ENCODE data around the gene CTR9. TPM values are rescaled to one million over a fixed set of nuclear protein-coding genes. Genes with fewer than 3 reads are reported as not detected.

CTR9 gene
- total and polyA plus RNA-seq, 2 of the 13 experiments (the other 11 are each of a cell fraction or from before 2014, with no cell fraction given) = 6.6 to 22.1 TPM

DNA sequence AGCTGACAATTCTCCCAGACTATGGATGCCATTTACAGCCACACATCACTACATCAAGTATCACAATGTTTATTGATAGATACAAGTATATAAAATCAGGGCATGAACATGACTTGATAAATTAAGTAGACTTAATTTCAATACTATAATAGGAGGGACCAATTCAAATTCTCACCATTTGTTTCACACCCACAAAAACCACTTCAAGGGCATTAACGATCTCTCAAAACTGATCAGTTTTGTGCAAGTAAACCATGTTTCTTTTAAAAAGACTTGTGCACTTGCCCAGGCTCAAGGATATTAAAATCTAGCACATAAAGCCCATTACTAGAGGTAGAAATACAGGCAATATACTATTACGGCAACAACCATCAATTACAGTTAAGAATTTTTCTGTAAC lies 46.0 kb downstream of the CTR9 start:
- no TSS peak for BruUV-seq (replicated peaks)
- H3K9me3 ChIP-seq (ENCODE audit: low read length) = no peaks in the 10 kb centered on the region
- H3K4me3 ChIP-seq (replicated peaks in 1 of 3; ENCODE audit: insufficient read depth in 1 of 3, low read depth in 2 of 3, low read length in 3 of 3) = no peak overlapping the region
- H3K4me1 ChIP-seq (ENCODE audit: insufficient read depth, low read length) = peaks cover 9% of the 10 kb centered on the region; the same call in 1 of the 2 replicates
- intact Hi-C loops (cut with micrococcal nuclease; ENCODE audit: unreplicated experiment) = no loop called here
- TF ChIP-seq KAT8 (CRISPR knock-in tag; IDR thresholded peaks at IDR 0.05) = no peak
- TF ChIP-seq POLR2A (IDR thresholded peaks at IDR 0.05; ENCODE audit: insufficient read depth in 1 of 2, low read depth in 2 of 2, low read length in 2 of 2) = peak in 1 of 2 experiments; percentile 37; a peak in 1 of 4 replicates
- no peak for TF ChIP-seq NFRKB (IDR thresholded peaks at IDR 0.05)
- H3K79me2 ChIP-seq (ENCODE audit: insufficient read depth, low read length) = no peaks in the 10 kb centered on the region
- in situ Hi-C loops (cut with HindIII; ENCODE audit: extremely low pct_ligation_motif_present, low pct_unique_long_range_greater_than_20kb) = no loop called here
- WGBS (ENCODE audit: low lambda C conversion rate) = 100% methylated on average over 2 of the region's 2 CpGs
- CTCF ChIA-PET (ENCODE audit: low intra/inter-chr PET ratio, low total read pairs) = no interaction called here
- no peak overlapping the region for H3K4me2 ChIP-seq (ENCODE audit: low read depth, low read length)
- no peak overlapping the region for H2AFZ ChIP-seq (ENCODE audit: low read length)
- H3K36me3 ChIP-seq (replicated peaks in 1 of 2; ENCODE audit: control insufficient read depth in 1 of 2, insufficient read depth in 2 of 2, low read length in 2 of 2) = peaks cover 16 to 56% of the 10 kb centered on the region in 2 experiments
- H3K27ac ChIP-seq (ENCODE audit: extremely low read length, insufficient read depth, low read length) = no peak overlapping the region
- no peak for ATAC-seq
- DNase-seq (ENCODE audit: low spot score) = no peak
- peaks cover 0 to under 1% of the 10 kb centered on the region in 2 experiments; a peak in 2 of 5 replicates for H3K27me3 ChIP-seq (ENCODE audit: control insufficient read depth in 1 of 2, insufficient read depth in 2 of 2, low read length in 2 of 2)
- H4K20me1 ChIP-seq (ENCODE audit: insufficient read depth, low read length) = peaks cover 14% of the 10 kb centered on the region; the same call in 1 of the 2 replicates
- FAIRE-seq = no peak
- H3K9ac ChIP-seq (ENCODE audit: insufficient read depth, low read depth, low read length) = no peak overlapping the region
- POLR2A ChIA-PET = interaction anchor here (1.5 to 6.6 kb wide), 3 partner anchors 8 to 61 kb away, joined by 4 to 104 read pairs (median 13); partner anchors contain the start of genes EIF4G2 and ZBED5

DNA sequence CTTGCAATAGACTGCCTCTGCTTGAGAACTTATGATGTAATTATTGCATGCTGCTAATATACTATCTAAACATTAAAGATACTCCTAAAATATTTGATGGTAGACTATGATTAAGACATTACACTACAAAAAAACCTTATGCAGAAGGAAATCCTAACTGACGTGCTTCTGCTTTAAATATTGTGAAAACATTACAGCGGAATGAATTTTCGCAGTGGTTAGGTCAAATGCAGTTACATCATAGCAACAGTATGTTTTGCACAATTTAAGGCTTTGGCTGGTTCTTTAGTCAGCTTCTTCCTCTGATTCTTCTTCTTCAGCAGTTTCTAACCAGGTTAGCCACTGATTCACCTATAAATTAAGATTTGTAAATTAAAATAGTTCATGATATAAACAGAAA lies 46.5 kb downstream of the CTR9 start:
- Histone ChIP-seq H3K4me2 (ENCODE audit: low read depth, low read length) (no peak overlapping the region), H4K20me1 (ENCODE audit: insufficient read depth, low read length) (peaks cover 14% of the 10 kb centered on the region; the same call in 1 of the 2 replicates), H3K27me3 (ENCODE audit: control insufficient read depth in 1 of 2, insufficient read depth in 2 of 2, low read length in 2 of 2) (no peaks in the 10 kb centered on the region), H2AFZ (ENCODE audit: low read length) (no peak overlapping the region), H3K27ac (ENCODE audit: extremely low read length, insufficient read depth, low read length) (no peak overlapping the region), H3K9ac (ENCODE audit: insufficient read depth, low read depth, low read length) (no peak overlapping the region), H3K4me1 (ENCODE audit: insufficient read depth, low read length) (peaks cover 5% of the 10 kb centered on the region; the same call in 1 of the 2 replicates), H3K79me2 (ENCODE audit: insufficient read depth, low read length) (no peaks in the 10 kb centered on the region), H3K4me3 (replicated peaks in 1 of 3; ENCODE audit: insufficient read depth in 1 of 3, low read depth in 2 of 3, low read length in 3 of 3) (no peak overlapping the region), H3K36me3 (replicated peaks in 1 of 2; ENCODE audit: control insufficient read depth in 1 of 2, insufficient read depth in 2 of 2, low read length in 2 of 2) (peaks cover 19 to 62% of the 10 kb centered on the region in 2 experiments), H3K9me3 (ENCODE audit: low read length) (no peaks in the 10 kb centered on the region)
- intact Hi-C loops (cut with micrococcal nuclease; ENCODE audit: unreplicated experiment) = no loop called here
- ATAC-seq (no peak), FAIRE-seq (no peak), DNase-seq (ENCODE audit: low spot score) (no peak)
- BruUV-seq (replicated peaks) = no TSS peak
- ChIA-PET POLR2A (interaction anchor here (1.5 to 6.6 kb wide), 2 partner anchors 11 to 61 kb away, joined by 3 to 104 read pairs; partner anchors contain the start of gene EIF4G2), CTCF (ENCODE audit: low intra/inter-chr PET ratio, low total read pairs) (no interaction called here)
- WGBS (ENCODE audit: low lambda C conversion rate) = 98% methylated on average over 3 of the region's 3 CpGs
- in situ Hi-C loops (cut with HindIII; ENCODE audit: extremely low pct_ligation_motif_present, low pct_unique_long_range_greater_than_20kb) = no loop called here
- TF ChIP-seq RBFOX2 (IDR thresholded peaks at IDR 0.05; ENCODE audit: low read depth, low read length) (0 out of 2 replicates have a peak, but pooled peaks have one; percentile 31), NRL (CRISPR knock-in tag; IDR thresholded peaks at IDR 0.05; ENCODE audit: borderline replicate concordance) (no peak)

Data from HepG2 (cell line).